Breast epithelium (tissue), 3 donors: ENCODE measurements around the gene ACOXL.

Experiments used
- POLR2A ChIP-seq: fragments of 450-650 bp; IDR thresholded peaks from one replicate; pipeline ENCODE4 v1.6.1; 2016; ENCODE audit warnings: antibody characterized with exemption, mild to moderate bottlenecking, moderate library complexity
- POLR2AphosphoS5 ChIP-seq, 3 donors: sonication (generic); formaldehyde crosslinking; IDR thresholded peaks; one replicate each; pipeline ENCODE4 v1.6.1; 2017; ENCODE audit warnings: antibody characterized with exemption in 3 of 3
- TF ChIP-seq, protein P1 (sequence below), 3 donors: fragments of 450-650 bp; IDR thresholded peaks; one replicate each; pipeline ENCODE4 v1.5.1; 2016 to 2017; ENCODE audit warnings: antibody characterized with exemption in 3 of 3, mild to moderate bottlenecking in 3 of 3, moderate library complexity in 3 of 3

DNA sequence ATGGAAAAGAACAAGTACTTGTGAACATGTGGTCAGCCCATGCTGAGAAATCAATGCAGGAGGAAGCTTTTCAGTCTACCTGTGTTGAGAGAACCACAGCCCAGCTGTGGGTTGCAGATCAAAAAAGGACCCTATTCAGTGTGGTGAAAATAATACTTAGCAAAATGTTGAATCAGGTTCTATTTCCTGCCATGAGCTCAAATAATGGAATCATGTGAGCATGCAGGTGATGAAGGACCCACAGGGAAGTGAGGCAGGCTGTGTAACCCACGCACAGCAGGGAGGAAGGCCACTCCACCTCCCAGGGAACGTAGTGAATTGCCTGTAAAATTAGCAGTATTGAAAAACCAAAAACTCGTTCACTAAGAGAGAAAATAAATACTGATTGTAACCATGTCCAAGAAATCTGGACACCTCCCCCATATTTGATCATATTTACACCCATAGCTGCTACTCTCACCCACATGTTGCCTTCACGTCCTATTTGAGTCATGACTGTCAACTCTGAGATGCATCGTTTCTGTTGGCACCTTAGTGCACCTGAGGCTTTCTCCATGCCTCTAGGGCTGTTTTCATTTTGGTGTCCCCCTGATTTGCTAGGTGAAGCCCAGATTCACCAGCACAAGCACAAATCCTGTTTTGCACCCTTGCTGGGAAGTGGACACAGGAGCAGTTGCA lies 367.9 kb downstream of the ACOXL start:
- TF ChIP-seq POLR2A (no peak), POLR2AphosphoS5 (IDR thresholded peaks at IDR 0.05) (no peak)
- TF ChIP-seq, protein P1, sequence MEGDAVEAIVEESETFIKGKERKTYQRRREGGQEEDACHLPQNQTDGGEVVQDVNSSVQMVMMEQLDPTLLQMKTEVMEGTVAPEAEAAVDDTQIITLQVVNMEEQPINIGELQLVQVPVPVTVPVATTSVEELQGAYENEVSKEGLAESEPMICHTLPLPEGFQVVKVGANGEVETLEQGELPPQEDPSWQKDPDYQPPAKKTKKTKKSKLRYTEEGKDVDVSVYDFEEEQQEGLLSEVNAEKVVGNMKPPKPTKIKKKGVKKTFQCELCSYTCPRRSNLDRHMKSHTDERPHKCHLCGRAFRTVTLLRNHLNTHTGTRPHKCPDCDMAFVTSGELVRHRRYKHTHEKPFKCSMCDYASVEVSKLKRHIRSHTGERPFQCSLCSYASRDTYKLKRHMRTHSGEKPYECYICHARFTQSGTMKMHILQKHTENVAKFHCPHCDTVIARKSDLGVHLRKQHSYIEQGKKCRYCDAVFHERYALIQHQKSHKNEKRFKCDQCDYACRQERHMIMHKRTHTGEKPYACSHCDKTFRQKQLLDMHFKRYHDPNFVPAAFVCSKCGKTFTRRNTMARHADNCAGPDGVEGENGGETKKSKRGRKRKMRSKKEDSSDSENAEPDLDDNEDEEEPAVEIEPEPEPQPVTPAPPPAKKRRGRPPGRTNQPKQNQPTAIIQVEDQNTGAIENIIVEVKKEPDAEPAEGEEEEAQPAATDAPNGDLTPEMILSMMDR (IDR thresholded peaks at IDR 0.05), result no peak
